ENCODE measurements around the gene METTL25.

DNA sequence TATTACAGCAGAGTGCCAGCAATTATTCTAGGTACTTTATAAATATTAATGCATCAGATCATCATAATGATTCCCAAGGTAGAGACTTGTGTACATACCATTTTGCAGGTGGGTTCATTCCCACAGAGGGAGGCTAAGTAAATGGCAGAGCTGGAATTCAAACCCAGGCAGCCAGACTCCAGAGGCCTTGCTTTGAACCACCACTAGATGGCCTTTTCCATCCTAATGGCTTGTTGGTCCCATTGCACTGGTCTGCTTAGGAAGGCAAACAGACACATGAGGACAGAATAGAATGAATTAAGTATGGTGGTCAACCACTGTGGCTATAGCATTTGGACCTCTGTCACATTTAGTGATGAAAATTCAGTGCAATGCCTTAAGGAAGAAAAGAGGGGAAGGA is 158.7 kb downstream of the METTL25 start:
- peak; percentile 74 for TF ChIP-seq CTCF (conservative IDR thresholded peaks at IDR 0.05; ENCODE audit: low read depth, low read length)
- no peak for TF ChIP-seq EZH2 (IDR thresholded peaks at IDR 0.05; ENCODE audit: low read length, unreplicated experiment)
